ENCODE results near the gene APOBEC3B. TPM values are rescaled to one million over a fixed set of nuclear protein-coding genes. Genes with fewer than 3 reads are reported as not detected.
A peak's percentile ranks its signal among the peaks of the same experiment; 100 is the strongest.
"Not testable (repeated sequence)": the region's sequence is repeated elsewhere in the genome, so short reads cannot be mapped to it uniquely, and the experiment has no call there.

The APOBEC3B gene
- total RNA-seq, 1 experiment from 2014 or later = 20.9 TPM

DNA sequence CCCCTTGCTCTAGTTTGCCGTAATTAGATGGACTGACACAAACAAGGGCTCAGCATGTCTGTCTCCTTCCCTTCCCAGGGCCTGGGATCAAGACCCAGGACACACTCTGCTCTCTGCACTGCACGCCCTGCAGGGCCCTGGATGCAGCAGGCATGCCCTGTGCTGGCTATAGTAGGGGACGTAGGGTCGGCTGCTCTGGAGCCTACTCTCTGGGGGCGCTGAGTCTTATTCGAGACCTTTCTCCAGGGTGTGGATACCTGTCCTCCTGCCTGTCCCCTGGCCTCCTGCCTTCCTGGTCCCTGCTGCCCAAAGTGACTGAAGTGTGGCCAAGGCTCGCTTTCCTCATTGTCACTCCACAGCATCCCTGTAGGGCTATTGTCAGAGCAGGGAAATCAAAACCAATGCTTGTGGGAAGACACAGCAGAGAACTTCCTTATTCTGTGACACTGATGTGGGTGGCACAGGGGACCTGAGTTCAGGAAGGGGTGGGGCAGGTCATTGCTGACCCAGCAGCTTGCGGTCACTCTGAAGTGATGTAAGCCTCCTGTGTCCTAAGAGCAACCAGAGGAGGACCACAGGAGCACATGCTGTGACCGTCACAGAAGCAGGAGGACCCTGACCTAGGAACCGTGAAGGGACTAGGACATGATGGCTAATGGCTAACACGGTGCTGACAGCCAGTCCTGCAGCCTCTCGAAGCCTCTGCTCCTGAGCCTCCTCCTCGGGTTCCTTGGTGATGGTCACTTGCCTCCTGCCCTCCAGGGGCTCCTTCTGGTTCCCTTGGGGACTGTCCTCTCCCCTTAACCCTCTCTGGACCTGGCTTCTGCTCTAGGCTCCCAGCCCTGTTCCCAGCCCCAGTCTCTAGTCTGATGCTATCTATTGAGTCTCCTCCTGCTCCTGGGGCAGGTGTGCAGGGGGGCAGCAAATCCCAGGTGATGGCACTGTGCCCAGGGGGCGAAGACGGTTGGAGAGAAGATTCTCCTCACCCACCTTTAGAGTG is 14.4 kb upstream of the APOBEC3B start:
- no peak for DNase-seq (ENCODE audit: low read depth)

DNA sequence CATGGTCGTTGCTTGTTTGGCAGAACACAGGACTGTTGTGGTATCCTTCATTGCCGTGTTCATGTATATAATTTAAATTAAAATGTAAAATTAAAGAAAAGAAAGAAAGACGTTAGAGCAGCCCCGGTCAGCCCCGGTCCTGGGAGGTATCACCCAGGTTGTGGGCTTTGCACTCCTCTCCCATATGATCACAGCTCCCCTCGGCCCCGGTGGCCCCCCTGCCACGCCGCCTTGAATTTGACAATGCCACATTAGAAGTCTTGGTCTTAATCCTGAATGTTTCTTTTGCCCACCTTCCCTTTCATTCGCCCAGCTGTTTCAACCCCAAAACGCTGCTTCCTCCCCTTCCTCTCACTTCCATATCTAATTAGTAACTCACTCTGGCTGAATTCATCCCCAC is 13.3 kb upstream of the APOBEC3B start:
- DNase-seq (ENCODE audit: low read depth) = no peak

DNA sequence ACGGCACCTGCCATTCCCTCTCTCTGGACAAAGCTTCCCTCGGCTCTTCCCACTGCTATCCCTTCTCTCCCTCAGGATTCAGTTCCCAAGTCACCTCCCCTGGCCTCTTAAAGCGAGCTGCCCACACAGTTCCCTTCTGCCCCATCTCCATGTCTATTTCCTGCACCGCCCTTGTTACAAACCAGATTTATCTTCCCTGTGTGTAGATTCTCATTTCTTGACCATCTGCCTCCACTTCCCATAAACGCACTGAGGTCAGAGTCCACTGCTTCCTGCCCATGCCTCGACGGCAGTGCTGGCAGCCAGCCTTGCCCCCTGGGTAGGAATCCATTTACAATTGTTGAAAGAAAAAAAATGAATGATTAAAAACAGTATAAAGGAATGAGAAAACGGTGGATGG is 11.6 kb upstream of the APOBEC3B start:
- DNase-seq (ENCODE audit: low read depth) = no peak

DNA sequence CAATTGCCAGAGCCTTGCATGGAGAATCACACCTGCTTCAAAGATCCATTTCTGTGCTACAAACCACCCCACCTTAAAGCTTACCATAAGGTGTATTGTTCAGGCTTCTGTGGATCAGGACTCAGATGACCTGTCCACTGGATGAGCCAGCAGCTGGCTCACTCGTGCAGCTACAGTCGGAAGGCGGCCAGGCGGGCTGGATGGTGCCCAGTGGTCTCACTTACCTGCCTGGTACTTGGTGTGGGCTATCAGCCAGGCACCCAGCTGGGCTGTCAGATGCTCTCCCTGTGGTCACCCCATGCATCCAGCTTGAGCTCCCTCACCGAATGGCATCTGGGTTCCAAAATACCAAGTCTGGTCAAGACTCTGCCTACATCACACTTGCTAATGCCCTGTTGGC is 10.9 kb upstream of the APOBEC3B start:
- no peak for DNase-seq (ENCODE audit: low read depth)

DNA sequence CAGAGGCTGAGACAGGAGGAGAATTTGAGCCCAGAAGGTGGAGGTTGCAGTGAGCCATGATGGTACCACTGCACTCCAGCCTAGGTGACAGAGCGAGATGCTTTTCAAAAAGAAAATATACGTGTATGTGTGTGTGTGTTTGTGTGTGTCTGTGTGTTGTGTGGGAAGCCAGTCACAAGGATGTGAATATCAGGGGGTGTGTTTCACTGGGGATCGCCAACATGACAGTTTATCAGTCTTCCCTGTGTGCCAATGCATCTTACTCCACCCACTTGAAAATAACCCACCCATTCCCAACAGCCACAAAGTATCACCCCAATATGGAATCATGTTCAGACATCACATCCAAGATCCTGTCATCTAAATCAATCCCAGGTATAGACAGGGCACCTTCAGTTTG is 10.4 kb upstream of the APOBEC3B start:
- no peak for DNase-seq (ENCODE audit: low read depth)

DNA sequence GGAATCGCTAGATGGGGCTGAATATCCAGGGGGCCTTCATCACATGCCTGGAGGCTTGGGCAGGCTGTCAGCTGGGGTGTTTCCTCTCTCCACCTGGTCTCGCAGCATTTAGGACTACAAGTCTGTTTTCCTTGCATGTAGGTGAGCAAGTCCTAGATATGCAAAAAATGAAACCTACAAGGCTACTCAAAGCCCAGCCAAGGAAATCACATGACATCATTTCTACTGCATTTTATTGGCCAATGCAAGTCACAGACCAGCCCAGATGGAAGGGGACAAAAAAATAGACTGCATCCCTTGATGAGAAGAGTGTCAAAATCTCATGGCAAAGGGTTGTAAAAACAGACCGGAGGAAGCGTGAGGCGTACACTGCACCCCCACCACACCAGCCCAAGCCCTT is 9.6 kb upstream of the APOBEC3B start:
- DNase-seq (ENCODE audit: low read depth) = no peak

DNA sequence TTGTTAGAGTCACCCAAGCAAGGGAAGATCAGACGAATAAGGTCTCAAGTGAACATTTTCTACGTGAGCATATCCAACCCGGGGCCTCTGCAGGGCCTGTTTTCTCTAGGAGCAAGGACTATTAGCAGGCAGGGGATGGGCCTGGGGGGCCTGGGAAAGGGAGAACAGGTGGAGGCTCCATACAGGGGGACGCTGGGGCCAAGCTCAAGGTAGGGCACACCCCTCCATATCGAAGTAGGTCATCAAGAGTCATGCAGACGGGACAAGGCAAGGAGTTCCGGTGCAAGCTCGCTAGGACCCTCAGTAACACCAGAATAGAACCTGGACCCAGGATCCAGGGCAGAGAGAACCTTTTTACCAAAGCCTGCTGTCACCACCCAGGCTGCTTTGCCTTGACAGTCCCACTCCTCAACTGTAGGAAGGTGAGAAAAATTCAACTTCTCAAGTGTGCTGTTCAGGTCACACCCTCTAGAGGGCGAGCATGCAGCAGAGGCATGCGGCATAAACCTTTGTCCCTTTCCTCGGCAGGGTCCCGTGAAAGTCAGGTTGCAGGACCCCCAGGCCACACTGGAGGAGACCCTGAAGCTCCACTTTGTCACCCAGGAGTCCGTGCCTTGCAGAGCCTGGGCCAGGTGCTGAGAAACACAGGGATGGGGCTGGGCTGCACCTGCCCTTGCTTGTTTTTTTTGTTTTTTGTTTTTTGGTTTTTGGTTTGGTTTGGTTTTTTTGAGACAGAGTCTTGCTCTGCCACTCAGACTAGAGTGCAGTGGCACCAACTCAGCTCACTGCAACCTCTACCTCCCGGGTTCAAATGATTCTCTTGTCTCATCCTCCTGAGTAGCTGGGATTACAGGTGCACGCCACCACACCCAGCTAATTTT is 8.6 kb upstream of the APOBEC3B start:
- DNase-seq (ENCODE audit: low read depth) = no peak

DNA sequence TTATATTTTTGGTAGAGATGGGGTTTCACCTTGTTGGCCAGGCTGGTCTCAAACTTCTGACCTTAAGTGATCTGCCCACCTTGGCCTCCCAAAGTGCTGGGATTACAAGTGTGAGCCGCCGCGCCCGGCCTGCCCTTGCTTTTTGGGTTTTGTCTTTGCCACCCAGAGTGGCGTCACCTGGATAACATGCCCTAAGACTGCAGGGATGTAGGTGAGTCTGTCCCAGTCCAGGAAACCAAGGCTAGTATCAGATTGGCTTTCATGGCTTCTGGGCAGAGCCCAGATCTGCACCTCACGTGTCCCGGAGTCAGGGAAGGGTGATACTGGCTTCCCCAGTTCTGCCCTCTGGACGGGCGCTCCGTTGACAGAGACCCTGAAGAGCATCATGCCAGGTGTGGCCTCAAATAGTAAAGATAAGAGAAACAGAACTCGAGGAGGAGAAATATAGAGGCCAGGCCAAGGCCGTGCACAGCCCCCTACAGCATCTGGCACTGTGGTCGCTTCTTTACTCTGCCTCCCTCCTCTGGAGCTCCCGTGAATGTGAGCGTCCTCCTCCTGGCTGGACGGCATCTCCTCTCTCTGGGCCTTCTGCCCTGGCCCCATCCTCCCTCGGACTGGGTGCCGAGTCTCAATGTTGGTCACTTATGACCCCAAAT is 7.8 kb upstream of the APOBEC3B start:
- no peak for DNase-seq (ENCODE audit: low read depth)

DNA sequence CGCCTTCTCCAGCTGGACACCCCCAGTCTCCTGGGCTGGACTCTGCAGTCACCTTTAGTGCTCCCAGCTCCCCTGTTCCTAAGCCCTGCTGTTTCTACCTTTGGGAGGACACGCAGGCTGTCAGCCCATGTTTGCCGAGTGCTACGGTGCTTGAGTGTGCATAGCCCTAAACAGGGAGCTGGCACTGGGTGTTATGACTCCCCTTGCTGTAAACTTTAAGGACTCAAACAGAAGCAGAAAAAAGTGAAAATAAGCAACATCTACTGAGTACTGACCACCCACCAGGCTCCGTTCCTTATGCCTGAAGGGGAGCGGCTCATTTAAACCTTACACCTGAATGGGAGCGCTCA is 7.3 kb upstream of the APOBEC3B start:
- no peak for DNase-seq (ENCODE audit: low read depth)

DNA sequence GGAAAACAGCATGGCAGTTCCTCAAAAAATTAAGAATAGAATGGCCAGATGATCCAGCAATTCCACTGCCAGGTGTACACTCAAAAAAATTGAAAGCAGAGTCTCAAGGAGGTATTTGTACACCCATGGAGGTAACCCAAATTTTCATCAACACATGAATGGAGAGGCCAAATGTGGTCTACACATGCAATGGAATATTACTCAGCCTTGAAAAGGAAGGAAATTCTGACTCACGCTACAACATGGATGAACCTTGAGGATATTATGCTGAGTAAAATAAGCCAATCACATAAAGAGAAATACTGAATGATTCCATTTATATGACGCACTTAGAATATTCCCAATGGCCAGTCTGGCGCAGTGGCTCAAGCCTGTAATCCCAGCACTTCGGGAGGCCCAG is 4.9 kb upstream of the APOBEC3B start:
- DNase-seq (ENCODE audit: low read depth) = not testable (repeated sequence)

DNA sequence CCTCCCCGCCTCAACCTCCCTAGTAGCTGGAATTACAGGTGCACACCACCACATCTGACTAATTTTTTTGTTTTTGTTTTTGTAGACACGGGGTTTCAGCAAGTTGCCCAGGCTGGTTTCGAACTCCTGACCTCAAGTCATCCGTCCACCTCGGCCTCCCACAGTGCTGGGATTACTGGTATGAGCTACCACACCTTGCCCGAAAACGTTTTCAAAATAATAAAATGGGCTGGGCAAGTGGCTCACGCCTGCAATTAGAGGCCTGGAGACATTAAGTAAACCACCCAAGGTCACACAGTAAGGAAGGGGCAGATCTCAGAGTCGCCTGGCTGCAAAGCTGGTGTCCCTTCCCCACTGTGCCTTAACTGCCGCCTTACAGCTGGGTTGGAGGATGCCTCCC is 1.6 kb upstream of the APOBEC3B start:
- not testable (repeated sequence) for DNase-seq (ENCODE audit: low read depth)

DNA sequence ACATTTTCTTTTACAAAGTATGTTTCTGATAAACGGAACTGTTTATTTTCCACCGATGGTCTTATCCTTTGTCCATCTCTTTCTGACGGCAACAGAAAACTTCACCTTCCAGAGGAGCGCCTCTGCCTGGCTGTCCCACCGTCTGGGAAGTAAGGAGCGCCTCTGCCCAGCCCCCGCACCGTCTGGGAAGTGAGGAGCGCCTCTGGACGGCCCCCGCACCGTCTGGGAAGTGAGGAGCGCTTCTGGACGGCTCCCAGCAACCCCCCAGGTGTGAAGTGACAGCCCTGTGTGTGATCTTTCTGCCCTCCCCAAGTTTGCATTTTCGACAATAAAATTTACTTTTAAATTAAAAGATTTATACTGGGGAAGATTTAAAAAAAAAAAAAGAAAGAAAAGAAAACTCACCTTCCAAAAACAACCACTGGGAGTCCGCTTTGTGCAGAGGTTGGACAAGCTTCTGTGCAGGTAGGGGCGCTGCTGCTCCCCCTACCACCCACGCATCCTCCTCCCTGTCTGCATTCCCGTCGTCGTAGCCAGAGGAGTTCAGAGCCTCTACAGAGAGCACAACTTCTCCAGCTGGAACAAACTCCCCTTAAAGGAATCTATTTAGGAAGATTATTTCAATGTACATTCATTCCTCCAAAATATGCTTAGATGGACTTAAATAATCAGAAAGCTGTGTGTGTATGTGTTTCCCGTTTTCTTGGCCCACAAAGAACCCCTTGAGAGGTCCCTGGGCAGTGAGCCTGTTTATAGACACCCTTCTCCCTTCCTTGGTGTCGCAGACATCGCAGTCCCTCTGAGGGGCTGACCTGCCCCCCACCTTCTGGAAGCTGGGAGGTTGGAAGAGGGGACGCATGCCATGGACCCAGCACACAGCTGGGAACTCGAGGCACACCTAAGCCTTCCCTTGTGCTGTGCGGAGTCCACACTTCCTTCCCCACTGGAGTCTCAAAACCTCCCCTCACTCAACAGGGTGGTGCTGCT is 849 bp upstream of the APOBEC3B start:
- DNase-seq (ENCODE audit: low read depth) = peak; percentile 10

DNA sequence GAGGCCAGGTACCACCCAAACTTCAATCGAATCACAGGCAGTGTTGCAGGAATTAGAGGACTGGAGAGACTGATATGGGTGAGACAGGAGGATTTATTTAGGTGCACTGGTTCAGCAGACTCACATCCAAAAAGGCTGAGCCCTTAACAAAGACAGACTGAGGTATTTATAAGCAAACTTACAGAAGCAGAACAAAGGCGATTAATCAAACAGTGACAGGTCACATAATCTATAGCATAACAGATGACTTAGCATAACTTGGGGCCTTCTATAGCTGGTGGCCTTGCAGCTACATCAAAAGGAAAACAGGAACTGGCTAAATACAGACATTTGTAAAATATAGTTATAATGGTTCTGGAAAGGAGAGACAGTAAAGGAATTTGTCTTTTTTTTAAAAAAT is 2.1 kb downstream of the APOBEC3B start:
- no peak for DNase-seq (ENCODE audit: low read depth)

DNA sequence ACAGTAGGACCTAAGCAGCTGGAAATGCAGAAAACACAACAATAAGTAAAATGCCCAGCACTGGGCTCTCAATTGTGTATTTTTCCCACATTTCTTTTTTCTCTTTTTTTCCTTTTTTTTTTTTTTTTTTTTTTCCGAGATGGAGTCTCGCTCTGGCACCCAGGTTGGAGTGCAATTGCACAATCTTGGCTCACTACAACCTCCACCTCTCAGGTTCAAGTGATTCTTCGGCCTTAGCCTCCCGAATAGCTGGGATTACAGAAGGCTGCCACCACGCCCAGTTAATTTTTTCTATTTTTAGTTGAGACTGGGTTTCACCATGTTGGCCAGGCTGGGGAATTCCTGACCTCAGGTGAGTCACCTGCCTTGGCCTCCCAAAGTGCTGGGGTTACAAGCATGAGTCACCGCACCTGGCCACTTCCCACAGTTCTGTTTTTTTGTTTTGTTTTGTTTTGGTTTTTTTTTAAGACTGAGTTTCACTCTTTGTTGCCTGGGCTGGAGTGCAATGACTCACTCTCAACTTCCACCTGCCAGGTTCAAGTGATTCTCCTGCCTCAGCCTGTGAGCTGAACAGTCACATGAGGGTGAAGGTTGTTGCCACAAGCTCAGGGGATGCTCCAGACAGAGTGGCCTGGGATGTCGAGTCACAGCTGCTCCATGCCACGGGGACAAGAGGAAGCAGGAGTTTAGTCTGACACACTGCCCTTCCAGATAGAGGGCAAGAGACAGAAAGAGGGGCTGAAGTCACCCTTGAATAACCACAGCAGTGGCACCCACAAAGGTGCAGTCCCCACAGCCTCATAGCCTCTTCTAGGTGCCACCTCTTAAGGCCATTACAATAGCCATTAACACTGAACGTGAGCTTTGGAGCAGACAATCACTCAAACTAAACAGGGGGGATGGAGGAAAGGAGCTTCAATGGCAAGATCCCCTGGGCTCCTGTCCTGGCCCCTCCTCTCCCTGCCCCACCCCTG is 2.9 kb downstream of the APOBEC3B start:
- DNase-seq (ENCODE audit: low read depth) = peak; percentile 42

DNA sequence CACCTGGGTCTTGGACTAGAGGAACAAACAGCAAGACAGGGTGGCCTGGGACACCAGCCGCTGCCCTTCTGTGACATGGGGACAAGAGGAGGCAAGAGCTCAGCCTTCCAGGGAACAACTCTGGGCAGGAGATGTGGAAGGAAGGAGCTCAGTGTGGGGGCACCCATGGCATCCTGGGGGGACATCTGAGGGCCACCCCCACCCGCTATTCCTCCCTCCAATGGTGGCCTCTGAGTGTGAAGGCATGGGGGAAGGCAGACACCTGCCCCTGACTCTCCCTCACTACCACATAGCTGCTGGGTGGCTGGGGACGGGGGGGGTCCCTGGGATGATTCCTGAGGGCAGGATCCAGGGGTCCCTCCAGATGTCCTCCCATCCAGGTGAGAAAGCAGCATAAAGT is 4.5 kb downstream of the APOBEC3B start:
- no peak for DNase-seq (ENCODE audit: low read depth)

DNA sequence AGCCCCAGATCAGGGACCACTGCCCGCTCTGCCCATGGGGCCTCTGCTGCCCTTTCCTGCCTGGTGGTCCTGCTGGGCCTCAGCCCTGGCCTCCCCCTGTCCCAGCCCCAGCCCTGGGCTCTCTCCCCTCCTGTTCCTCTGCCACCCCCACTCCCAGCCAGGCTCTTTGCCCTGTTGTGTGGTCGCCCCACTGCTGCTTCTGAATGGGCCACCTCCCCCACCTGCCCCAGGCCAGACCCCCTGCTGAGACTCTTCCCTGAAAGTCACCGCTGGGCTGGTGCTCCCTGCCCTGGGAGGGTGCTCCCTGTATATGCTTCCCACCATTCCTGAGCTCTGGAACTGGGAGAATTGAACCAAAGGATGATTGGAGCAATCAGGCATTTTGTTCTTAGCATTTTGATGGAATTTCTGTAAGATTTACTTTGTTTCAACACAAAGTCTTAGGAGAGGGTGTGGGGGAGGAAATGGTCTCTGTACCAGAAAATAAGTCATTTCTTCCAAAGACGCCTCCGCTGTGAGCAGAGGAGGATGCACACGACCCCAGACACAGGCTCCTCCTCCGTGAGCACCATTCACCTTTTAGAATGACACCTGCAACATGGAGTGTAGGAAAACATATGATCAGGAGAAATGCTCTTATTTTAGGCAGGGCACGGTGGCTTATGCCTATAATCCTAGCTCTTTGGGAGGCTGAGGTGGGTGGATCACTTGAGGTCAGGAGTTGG is 5.2 kb downstream of the APOBEC3B start:
- DNase-seq (ENCODE audit: low read depth) = no peak

DNA sequence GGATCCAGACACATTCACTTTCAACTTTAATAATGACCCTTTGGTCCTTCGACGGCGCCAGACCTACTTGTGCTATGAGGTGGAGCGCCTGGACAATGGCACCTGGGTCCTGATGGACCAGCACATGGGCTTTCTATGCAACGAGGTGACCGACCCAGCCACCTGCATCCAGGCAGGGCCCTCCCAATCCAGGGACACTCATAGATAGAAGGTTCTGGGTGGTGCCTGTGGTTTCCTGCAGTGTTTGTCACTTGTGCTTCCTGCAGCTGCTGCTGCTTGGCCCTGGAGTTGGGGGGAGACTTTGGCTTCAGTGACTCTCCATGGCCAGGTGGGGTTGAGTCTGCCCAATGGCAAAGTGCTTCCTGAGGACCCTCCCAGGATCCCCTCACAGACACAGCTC is 7.3 kb downstream of the APOBEC3B start:
- DNase-seq (ENCODE audit: low read depth) = no peak

DNA sequence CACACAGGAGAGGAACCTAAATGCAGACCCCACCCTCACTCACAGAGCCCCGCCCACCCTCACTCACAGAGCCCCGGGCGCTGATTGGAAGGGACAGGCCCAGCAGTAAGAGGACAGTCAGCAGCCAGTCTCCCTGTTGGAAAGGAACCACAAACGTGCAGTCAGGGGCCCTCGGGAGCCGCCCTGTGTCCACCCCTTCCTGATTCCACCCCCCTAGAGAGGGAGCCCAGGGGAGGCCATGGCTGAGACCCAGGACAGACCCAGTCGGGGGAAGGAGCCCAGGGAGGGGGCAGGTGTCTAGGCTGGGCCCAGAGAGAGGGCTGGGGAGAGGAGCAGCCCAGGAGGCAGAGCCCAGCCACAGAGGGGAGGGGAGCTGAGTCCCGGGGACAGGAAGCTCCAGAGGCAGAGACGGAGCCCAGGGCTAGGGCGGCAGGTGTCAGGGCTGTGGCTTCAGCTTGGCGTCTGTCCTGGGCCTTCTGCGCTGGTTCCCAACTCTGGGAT is 10.8 kb downstream of the APOBEC3B start:
- DNase-seq (ENCODE audit: low read depth) = not testable (repeated sequence)

DNA sequence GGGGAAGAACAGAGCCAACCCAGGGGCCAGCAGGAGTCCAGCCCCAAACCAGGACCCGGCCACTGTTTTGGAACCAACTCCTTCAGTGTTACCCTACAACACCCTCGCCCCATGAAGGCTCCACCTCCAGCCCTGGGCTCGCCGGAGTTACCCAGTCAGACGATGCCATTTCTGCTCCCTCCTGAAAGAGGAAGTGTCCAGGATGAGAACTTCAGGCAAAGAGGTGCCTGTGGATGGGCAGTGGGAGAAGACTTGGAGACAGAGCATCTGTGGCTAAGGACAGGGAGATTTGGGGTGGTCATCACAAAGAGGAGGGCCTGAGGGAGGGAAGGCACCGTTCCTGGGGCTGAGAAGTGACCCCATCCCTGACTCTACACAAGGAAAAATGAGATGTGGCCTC is 14.0 kb downstream of the APOBEC3B start:
- DNase-seq (ENCODE audit: low read depth) = no peak

All from RPMI7951 (cell line).